Mesenteric fat pad (tissue), 1 donor: Measurements from ENCODE around the gene CHAC2. TPM values are rescaled to one million over a fixed set of nuclear protein-coding genes. Genes with fewer than 3 reads are reported as not detected.

ENCODE experiments used
- total RNA-seq: library from RNA; stranded (reverse); fragmentation: NEBNext Ultra II Directional; extraction: Animal tissue kit (Norgen Biotek cat#: 25700); gene quantifications from one replicate; pipeline ENCODE4 v1.2.1, GENCODE V29; 2021
- donor health status: DM: yes; HTN: yes; CAD: no.

CHAC2 gene
- total RNA-seq, 1 donor from 2014 or later, result 7.1 TPM

Other genes starting within 250 kb of the CHAC2 start
- gene ASB3, start 19.1 kb downstream of the CHAC2 start, total RNA-seq, result 7.5 TPM
- gene ERLEC1, start 19.2 kb downstream of the CHAC2 start, total RNA-seq, result 34.2 TPM
- gene GPR75, start 92.2 kb downstream of the CHAC2 start, total RNA-seq, result 2.5 TPM
- 57.2 TPM for gene PSME4, start 203.2 kb downstream of the CHAC2 start, total RNA-seq